ENCODE results near the gene SYNGR2. TPM values are rescaled to one million over a fixed set of nuclear protein-coding genes. Genes with fewer than 3 reads are reported as not detected.

The SYNGR2 gene
- total and polyA plus RNA-seq, 2 donors (not counting 1 experiment from before 2014, with no cell fraction given) = 390 to 442 TPM

DNA sequence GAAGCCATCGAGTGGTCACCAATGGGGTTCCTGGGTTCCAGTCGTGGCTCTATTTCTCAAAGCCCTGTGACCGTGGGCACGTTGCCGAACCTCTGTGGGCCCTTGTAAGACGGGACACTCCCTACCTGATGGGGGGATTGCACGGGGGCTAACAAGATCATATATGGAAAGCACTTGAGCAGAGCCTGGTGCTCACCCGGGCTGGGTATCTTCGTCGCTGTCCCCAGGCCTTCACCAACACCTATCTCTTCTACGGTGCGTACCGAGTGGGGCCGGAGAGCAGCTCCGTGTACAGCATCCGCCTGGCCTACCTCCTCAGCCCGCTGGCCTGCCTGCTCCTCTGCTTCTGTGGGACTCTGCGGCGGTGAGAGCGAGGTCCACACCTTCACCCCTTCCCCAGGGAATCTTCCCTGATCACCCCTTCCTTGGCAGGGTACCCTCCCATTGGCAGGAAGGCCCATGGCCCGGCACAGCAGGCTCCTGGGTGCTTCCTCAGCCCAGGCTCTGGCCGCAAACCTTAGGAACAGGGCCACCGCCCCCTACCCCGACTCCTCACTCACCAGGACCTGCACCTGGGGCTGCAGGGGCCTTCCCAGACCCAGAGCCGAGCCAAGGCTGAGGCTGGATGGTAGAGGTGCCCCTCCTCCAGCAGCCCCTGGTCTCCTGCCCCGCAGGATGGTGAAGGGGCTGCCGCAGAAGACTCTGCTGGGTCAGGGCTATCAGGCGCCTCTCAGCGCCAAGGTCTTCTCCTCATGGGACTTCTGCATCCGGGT is 35.0 kb upstream of the SYNGR2 start:
- H3K27me3 Mint-ChIP-seq = no peaks in the 10 kb centered on the region
- H3K4me1 Mint-ChIP-seq = peaks cover 75% of the 10 kb centered on the region
- intact Hi-C loops (cut with micrococcal nuclease) = loop anchor here (2.0 to 10.0 kb wide), 5 partner anchors 13 to 1701 kb away; partner anchors contain the start of genes C17orf99, CBX4 and SYNGR2
- ChIA-PET CTCF (interaction anchor here (1.0 to 14.1 kb wide), 8 partner anchors 9 to 116 kb away, joined by 5 to 357 read pairs (median 20); partner anchors contain the start of genes SYNGR2 and TK1), POLR2A (interaction anchor here (0.9 to 22.6 kb wide), 6 partner anchors 9 to 42 kb away, joined by 5 to 432 read pairs (median 10); partner anchors contain the start of gene SYNGR2)
- no peak for ATAC-seq (ENCODE audit: low read depth)
- peaks cover 64 to 84% of the 10 kb centered on the region in 2 donors for H3K4me1 ChIP-seq (ENCODE audit: control insufficient read depth in 2 of 2, insufficient read depth in 2 of 2, low read length in 2 of 2)
- peak overlapping the region; percentile 100 for H3K4me2 ChIP-seq (replicated peaks; ENCODE audit: low read depth, low read length, poor library complexity, severe bottlenecking)
- H3K27me3 ChIP-seq (replicated peaks in 1 of 4; ENCODE audit: control extremely low read depth in 1 of 4, control insufficient read depth in 3 of 4, insufficient read depth in 4 of 4, low read length in 3 of 4) = no peaks in the 10 kb centered on the region
- H2AFZ ChIP-seq (ENCODE audit: insufficient read depth, low read depth, low read length, poor library complexity, severe bottlenecking) = no peak overlapping the region
- H3K9me3 ChIP-seq (ENCODE audit: control extremely low read depth in 1 of 3, control insufficient read depth in 2 of 3, insufficient read depth in 1 of 3, low read length in 2 of 3) = no peaks in the 10 kb centered on the region
- H3K79me2 ChIP-seq (ENCODE audit: control insufficient read depth, insufficient read depth, low read length) = peaks cover 64% of the 10 kb centered on the region
- peak overlapping the region; percentile 91 for H3K9ac ChIP-seq (ENCODE audit: low read length)
- H3K9me3 Mint-ChIP-seq (ENCODE audit: insufficient read depth) = no peaks in the 10 kb centered on the region
- DNase-seq = no peak
- TF ChIP-seq, protein P1, sequence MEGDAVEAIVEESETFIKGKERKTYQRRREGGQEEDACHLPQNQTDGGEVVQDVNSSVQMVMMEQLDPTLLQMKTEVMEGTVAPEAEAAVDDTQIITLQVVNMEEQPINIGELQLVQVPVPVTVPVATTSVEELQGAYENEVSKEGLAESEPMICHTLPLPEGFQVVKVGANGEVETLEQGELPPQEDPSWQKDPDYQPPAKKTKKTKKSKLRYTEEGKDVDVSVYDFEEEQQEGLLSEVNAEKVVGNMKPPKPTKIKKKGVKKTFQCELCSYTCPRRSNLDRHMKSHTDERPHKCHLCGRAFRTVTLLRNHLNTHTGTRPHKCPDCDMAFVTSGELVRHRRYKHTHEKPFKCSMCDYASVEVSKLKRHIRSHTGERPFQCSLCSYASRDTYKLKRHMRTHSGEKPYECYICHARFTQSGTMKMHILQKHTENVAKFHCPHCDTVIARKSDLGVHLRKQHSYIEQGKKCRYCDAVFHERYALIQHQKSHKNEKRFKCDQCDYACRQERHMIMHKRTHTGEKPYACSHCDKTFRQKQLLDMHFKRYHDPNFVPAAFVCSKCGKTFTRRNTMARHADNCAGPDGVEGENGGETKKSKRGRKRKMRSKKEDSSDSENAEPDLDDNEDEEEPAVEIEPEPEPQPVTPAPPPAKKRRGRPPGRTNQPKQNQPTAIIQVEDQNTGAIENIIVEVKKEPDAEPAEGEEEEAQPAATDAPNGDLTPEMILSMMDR (IDR thresholded peaks at IDR 0.05) = no peak
- TF ChIP-seq EZH2 (IDR thresholded peaks at IDR 0.05; ENCODE audit: borderline replicate concordance, insufficient read depth, low read depth, low read length, poor library complexity, severe bottlenecking) = no peak
- peaks cover 0 to 63% of the 10 kb centered on the region in 2 experiments for H3K36me3 ChIP-seq (replicated peaks in 1 of 2; ENCODE audit: control extremely low read depth in 1 of 2, control insufficient read depth in 1 of 2, extremely low read depth in 1 of 2, insufficient read depth in 2 of 2, low read length in 1 of 2)
- H3K4me3 ChIP-seq (ENCODE audit: control extremely low read depth in 1 of 5, extremely low read depth in 1 of 5, insufficient read depth in 1 of 5, low read depth in 2 of 5, low read length in 4 of 5) = peak overlapping the region in 3 of 5 experiments; percentile 23 to 96 (median 85)
- WGBS (ENCODE audit: insufficient coverage) = 70% methylated on average over 22 of the region's 30 CpGs
- peaks cover 76% of the 10 kb centered on the region for H4K20me1 ChIP-seq (ENCODE audit: control insufficient read depth, insufficient read depth, low read length, poor library complexity, severe bottlenecking)
- peak overlapping the region; percentile 95 for H3K27ac Mint-ChIP-seq
- peak overlapping the region; percentile 99 for H3K4me3 Mint-ChIP-seq
- peak overlapping the region; percentile 88 to 92 for H3K27ac ChIP-seq (ENCODE audit: low read length in 2 of 2)

Data from B cell (primary cell).